ENCODE measurements around the gene CCDC83.

DNA sequence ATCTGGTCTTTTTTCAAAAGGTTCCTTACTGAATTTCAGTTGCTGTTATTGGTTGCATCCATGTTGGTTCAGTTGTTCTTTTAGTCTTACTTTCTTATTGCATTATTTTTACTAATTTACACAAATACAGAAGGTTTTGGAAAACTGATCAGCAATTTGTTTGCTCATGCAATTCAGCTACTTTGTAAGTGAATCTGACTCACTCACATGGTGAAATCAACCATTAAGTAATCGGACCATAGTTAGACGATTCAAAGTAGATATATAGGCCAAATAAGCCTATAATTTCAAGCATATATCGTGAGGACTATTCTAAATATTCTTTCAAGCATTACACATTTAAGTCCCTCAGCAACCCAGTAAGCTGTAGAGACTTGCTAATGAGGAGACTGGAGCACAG, 41.7 kb downstream of the CCDC83 start:
- TF ChIP-seq POLR2A (IDR thresholded peaks at IDR 0.05; ENCODE audit: low read length) (no peak), GATA1 (IDR thresholded peaks at IDR 0.05; ENCODE audit: low read depth, low read length) (no peak)

Measured in erythroblast (primary cell).